ENCODE data around the gene GFOD1. TPM values are rescaled to one million over a fixed set of nuclear protein-coding genes. Genes with fewer than 3 reads are reported as not detected.
A peak's percentile ranks its signal among the peaks of the same experiment; 100 is the strongest.

The GFOD1 gene
- 7.3 and 8.6 TPM in 2 replicates for total RNA-seq (2014; rRNA removed; shearing (Covaris generic))
- 5.8 and 6.4 TPM in 2 replicates for polyA plus RNA-seq (2015; cell fraction: cytosol; rRNA removed)
- 7.1 and 7.8 TPM in 2 replicates for polyA plus RNA-seq (2015; cell fraction: nucleus; rRNA removed)

DNA sequence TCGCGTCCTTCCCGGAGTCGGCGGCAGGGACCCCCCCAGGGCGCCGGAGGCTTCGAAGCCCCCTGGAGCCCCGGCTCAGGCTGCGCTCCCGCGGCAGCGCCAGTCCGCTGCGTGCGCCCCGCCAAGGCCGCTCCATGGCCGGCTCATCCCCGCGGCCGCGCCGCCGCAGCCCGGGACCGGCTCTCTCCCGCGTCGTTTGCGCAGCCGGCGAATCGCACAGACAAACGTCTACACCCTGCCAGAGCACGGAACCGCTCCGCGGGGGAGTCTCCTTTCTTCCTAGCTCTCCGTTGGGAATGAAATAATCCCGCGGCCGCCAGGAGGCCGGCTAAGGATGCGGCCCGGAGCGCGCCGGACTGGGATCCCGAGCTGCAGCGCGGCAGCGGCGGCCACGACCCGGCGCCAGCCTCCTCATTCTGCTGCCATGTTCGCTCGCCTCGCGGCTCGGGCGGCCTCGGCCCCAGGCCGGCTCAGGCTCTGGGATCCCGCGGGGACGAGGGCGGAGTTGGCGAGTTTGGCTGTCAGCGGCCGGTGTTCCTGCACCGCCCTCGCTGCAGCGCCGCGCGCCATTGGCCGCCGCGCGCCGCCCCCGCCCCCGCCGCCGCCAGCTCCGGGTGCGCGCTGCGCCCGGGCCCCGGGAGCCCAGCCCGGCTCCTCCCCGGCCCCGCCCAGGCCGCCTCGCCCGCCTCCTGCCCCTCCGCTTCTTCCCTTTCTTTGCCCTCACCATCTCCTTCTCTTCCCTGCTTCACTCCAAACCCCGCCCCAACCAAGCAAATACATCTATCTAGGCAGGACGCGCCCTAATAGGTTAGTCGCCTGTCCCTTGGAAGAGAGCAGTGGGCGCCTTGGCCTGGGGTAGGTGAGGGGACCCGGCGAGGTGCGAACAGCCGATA is at the start of gene GFOD1:
Gene GFOD1 (minus strand): TSS at position 479 of the 893 bp plus-strand sequence. CDS start 710 bp downstream, outside the sequence.
- peak; percentile 90 for DNase-seq (ENCODE audit: low read depth, low spot score)
- in situ Hi-C loops (cut with HindIII; ENCODE audit: low pct_unique_long_range_greater_than_20kb, low sequenced_read_pairs): no loop called here

GRCh38 chr6:13536796-13537526 is 49.6 kb upstream of the GFOD1 start:
- no peak for DNase-seq (ENCODE audit: low read depth, low spot score)
- in situ Hi-C loops (cut with HindIII; ENCODE audit: low pct_unique_long_range_greater_than_20kb, low sequenced_read_pairs): no loop called here

DNA sequence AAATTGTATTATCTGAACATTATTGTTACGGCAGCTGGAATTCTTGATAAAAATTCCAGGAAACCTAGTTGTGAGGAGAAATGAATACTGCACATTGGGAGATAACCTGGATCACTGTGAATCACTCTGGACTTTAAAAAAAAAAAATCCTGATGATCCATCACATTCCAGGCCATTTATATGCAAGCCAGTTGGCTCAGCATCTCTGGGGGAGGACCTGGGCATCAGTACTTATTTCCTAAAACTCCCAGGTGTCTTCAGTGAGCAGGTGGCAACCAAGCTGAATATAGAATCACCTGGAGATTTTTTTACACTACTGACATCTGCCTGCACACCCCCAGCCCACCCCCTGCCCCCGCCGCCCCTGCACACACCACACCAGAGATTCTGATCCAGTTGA is 47.9 kb upstream of the GFOD1 start:
- no peak for DNase-seq (ENCODE audit: low read depth, low spot score)
- in situ Hi-C loops (cut with HindIII; ENCODE audit: low pct_unique_long_range_greater_than_20kb, low sequenced_read_pairs): no loop called here

- no peak for DNase-seq (ENCODE audit: low read depth, low spot score)
- in situ Hi-C loops (cut with HindIII; ENCODE audit: low pct_unique_long_range_greater_than_20kb, low sequenced_read_pairs): no loop called here
Measured at GRCh38 chr6:13534536-13534935, 47.1 kb upstream of the GFOD1 start.

DNA sequence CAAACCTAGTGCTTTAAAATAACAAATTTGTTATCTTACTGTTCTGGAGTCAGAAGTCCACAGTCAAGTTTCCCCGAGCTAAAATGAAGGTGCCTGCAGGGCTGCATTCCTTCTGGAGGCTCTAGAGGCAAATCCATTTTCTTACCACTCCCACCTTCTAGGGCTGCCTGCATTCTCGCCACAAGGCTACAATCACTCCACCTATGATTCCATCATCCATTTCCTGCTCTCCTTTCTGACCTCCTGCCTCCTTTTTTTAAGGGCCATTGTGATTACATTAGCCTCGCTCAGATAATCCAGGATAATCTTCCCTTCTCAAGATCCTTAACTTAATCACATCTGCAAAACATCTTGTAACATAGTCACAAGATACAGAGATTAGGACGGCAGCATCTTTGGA is 44.6 kb upstream of the GFOD1 start:
- in situ Hi-C loops (cut with HindIII; ENCODE audit: low pct_unique_long_range_greater_than_20kb, low sequenced_read_pairs): no loop called here
- DNase-seq (ENCODE audit: low read depth, low spot score): no peak

- in situ Hi-C loops (cut with HindIII; ENCODE audit: low pct_unique_long_range_greater_than_20kb, low sequenced_read_pairs): no loop called here
- DNase-seq (ENCODE audit: low read depth, low spot score): no peak
Measured at GRCh38 chr6:13528777-13529343, 41.5 kb upstream of the GFOD1 start.

DNA sequence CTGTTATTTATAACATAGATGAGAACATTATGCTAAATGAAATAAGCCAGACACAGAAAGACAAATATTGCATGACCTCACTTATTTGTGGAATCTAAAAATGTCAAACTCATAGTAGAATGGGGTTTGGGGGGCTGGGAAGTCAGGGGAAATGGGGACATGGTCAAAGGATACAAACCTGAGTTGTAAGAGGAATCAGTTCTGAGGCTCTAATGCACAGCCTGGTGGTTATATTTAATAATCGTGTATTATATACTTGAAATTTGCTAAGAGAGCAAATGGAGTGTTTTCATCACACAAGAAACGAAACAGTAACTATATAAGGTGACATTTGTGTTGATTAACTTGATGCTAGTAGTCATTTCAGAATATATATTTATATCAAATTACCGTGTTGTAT is 40.8 kb upstream of the GFOD1 start:
- in situ Hi-C loops (cut with HindIII; ENCODE audit: low pct_unique_long_range_greater_than_20kb, low sequenced_read_pairs): no loop called here

GRCh38 chr6:13527671-13528056 is 40.3 kb upstream of the GFOD1 start:
- no peak for DNase-seq (ENCODE audit: low read depth, low spot score)
- in situ Hi-C loops (cut with HindIII; ENCODE audit: low pct_unique_long_range_greater_than_20kb, low sequenced_read_pairs): no loop called here

More for the DNA sequence above, 40.8 kb upstream of the GFOD1 start:
- no peak for DNase-seq (ENCODE audit: low read depth, low spot score)

DNA sequence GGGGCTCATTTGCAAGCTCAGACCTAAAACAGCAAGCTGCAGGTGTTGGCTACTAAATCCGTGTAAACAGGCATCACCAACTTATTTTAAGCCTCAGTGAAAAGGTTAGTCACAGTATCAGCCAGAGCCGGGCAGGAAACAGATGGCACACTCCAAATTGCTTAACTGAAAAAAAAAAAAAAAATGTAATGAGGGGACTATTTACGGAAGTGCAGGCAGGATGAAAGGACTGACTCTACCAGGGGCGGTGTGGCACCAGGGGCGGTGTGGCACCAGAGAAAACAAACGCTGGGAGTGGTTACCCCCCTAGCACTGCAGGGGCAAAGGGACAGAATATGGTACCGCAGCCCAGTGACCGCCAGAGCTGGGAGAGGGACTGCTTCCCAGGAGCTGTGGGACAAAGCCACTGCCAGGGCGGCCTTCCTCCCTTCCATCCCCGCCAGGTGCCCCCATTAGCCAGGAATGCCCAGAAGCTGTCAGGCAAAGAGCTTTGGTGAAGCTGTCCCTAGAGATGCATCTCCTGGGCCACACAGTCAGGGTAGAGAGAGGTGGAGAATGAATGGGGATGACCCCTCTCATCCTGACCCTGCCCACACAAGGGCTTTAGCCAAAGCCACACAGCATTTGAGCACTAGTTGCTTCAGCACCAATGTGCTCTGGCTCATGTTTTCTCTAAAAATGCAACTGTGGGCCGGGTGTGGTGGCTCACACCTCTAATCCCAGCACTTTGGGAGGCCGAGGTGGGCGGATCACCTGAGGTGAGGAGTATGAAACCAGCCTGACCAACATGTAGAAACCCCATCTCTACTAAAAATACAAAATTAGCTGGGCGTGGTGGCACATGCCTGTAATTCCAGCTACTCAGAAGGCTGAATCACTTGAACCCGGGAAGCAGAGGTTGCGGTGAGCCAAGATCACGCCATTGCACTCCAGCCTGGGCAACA is 39.6 kb upstream of the GFOD1 start:
- in situ Hi-C loops (cut with HindIII; ENCODE audit: low pct_unique_long_range_greater_than_20kb, low sequenced_read_pairs): no loop called here
- no peak for DNase-seq (ENCODE audit: low read depth, low spot score)

DNA sequence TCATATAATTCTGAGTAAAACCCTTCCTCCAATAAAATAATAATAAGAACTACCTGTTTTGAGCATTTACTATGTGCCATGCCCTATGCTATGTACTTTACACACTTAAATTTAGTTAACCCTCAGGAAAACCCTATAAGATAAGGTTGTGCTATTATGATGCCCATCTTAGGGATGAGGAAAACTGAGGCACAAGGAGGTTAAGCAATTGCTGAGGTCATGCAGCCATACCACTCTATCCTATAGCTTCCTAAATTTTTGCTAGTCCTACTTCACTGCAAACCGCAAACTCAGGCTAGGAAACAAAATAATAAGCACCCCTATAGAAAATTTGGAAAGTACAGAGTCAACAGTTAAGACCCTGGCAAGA is 38.9 kb upstream of the GFOD1 start:
- DNase-seq (ENCODE audit: low read depth, low spot score): no peak
- in situ Hi-C loops (cut with HindIII; ENCODE audit: low pct_unique_long_range_greater_than_20kb, low sequenced_read_pairs): no loop called here

DNA sequence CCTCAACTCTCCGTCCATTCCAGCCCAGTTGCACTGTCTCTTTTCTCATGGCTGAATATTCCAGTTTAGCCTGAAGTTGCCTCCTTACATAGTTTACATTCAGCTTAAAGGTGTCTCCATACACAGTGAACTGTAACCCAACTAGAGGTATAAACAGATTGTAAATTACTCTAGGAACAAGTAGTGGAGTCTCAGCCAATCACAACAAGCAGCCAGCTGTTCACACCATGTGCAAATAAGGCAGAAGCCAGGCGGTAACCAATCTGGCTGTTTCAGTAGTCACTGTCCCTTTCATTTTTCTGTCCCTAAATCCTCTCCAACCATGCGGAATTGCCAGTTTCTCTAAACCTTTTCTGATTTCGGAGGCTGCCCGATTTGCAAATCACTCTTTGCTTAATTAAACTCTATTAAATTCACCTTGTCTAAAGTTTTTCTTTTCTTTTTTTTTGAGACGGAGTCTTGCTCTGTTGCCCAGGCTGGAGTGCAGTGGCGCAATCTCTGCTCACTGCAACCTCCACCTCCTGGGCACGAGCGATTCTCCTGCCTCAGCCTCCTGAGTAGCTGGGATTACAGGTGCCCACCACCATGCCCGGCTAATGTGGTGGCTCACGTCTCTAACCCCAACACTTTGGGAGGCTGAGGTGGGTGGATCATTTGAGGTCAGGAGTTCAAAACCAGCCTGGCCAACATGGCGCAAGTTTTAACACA is 37.6 kb upstream of the GFOD1 start:
- in situ Hi-C loops (cut with HindIII; ENCODE audit: low pct_unique_long_range_greater_than_20kb, low sequenced_read_pairs): no loop called here
- no peak for DNase-seq (ENCODE audit: low read depth, low spot score)

DNA sequence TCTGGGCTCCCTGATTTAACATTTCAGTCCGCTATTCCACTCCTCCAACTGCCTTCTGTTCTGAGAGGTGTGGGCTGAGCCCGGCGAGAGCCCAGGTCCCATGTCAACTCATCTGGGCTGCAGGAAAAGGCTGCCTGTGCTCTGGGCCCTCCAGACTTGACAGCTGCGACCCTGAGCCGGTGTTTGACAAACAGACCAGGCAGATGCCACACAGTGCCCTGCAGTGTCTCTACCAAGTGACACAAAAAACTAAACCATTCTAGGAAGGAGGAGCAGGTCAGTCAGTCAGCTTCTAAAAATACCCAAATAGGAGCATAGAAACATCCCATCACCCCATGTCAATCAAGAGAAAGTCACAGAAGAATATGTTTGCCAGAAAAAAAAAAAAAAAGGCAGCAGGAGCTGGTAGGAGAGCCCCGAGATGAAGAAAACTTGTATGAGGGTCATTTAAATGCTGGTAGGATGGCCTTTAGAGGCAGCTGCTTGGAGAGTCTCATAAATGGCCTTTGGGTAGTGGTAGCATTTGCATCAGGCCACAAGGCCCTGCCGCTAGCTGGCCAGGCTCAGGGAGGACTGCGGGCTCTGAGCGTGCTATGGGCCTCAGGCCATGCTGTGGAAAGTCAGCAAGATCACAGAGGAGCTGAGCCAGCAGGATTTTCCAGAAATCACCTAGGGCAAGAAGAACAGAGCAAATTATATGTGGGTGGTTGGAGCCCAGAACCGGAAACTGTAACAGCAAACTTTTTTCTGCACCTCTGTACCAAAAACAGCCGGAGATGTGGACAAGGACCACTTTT is 36.6 kb upstream of the GFOD1 start:
- DNase-seq (ENCODE audit: low read depth, low spot score): no peak
- in situ Hi-C loops (cut with HindIII; ENCODE audit: low pct_unique_long_range_greater_than_20kb, low sequenced_read_pairs): no loop called here

GRCh38 chr6:13522656-13523055 is 35.3 kb upstream of the GFOD1 start:
- no peak for DNase-seq (ENCODE audit: low read depth, low spot score)
- in situ Hi-C loops (cut with HindIII; ENCODE audit: low pct_unique_long_range_greater_than_20kb, low sequenced_read_pairs): no loop called here

DNA sequence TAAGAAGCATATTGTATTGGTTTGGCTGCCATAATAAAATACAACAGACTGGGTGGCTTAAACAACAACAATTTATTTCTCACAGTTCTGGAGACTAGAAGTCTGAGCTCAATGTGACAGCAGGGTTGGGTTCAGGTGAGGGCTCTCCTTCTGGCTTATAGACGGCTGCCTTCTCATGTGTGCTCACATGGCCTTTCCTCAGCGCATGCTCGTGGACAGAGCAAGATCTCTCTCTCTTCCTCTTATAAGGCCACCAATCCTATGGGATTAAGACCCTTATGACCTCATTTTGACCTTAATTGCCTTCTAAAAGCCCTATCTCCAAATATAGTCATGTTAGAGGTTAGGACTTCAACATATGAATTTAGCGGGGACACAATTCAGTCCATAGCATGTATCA is 32.4 kb upstream of the GFOD1 start:
- in situ Hi-C loops (cut with HindIII; ENCODE audit: low pct_unique_long_range_greater_than_20kb, low sequenced_read_pairs): no loop called here

DNA sequence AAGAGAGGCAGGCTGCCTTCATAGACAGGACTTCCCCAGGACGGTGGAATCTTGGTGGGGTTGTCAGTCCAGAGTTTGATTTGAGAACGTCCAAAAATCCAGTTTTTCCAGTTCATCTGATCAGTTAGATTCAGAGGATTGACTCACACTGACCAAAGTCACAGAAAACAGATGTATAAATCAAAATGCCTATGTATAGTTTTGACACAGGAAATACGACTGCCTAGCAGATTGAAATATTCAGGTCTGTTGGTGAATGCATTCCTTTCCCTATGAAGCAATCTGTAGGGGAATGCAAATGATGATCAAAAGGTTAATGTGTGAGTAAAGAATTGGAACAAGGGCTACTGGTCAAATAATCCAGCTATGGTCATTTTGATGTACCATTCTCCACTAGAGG is 29.7 kb upstream of the GFOD1 start:
- in situ Hi-C loops (cut with HindIII; ENCODE audit: low pct_unique_long_range_greater_than_20kb, low sequenced_read_pairs): no loop called here
- DNase-seq (ENCODE audit: low read depth, low spot score): no peak

More for the DNA sequence above, 32.4 kb upstream of the GFOD1 start:
- no peak for DNase-seq (ENCODE audit: low read depth, low spot score)

GRCh38 chr6:13515912-13516311 is 28.5 kb upstream of the GFOD1 start:
- in situ Hi-C loops (cut with HindIII; ENCODE audit: low pct_unique_long_range_greater_than_20kb, low sequenced_read_pairs): no loop called here
- DNase-seq (ENCODE audit: low read depth, low spot score): no peak
